Pons (tissue), 1 donor: ENCODE measurements around the gene TTLL4.

Experiments used
- DNase-seq: peaks from one replicate; pipeline ENCODE4 v3.0.0-alpha.2; 2016; ENCODE audit warnings: low spot score

The TTLL4 gene

GRCh38 chr2:218782528-218782844 lies 71.9 kb downstream of the TTLL4 start:
- DNase-seq = peak; percentile 45

GRCh38 chr2:218783688-218784087 lies 73.1 kb downstream of the TTLL4 start:
- DNase-seq = no peak

- no peak for DNase-seq
Measured at GRCh38 chr2:218785103-218785502, 74.5 kb downstream of the TTLL4 start.

- DNase-seq = no peak
Measured at GRCh38 chr2:218786133-218786532, 75.5 kb downstream of the TTLL4 start.

GRCh38 chr2:218788529-218789255 lies 78.1 kb downstream of the TTLL4 start:
- no peak for DNase-seq

- no peak for DNase-seq
Measured at GRCh38 chr2:218792433-218792832, 81.8 kb downstream of the TTLL4 start.

GRCh38 chr2:218796691-218797090 lies 86.1 kb downstream of the TTLL4 start:
- no peak for DNase-seq

GRCh38 chr2:218798767-218799504 lies 88.3 kb downstream of the TTLL4 start:
- no peak for DNase-seq

GRCh38 chr2:218799990-218800389 lies 89.4 kb downstream of the TTLL4 start:
- no peak for DNase-seq

GRCh38 chr2:218802386-218802994 lies 91.9 kb downstream of the TTLL4 start:
- no peak for DNase-seq

- DNase-seq = no peak
Measured at GRCh38 chr2:218804817-218805216, 94.2 kb downstream of the TTLL4 start.
